Activated CD4-positive, alpha-beta T cell treated with anti-CD3 and anti-CD28 coated beads, Interleukin-2, amount 50 U/mL, for 16 hours (primary cell): ENCODE measurements around the gene NCSTN.
A peak's percentile ranks its signal among the peaks of the same experiment; 100 is the strongest.

ENCODE experiments used
- DNase-seq: peaks from one replicate; pipeline ENCODE4 v3.0.0-alpha.2; 2020

The NCSTN gene

GRCh38 chr1:160342953-160343869 lies at the start of gene NCSTN, which contains the start of gene COPA:
TSS of gene NCSTN (plus strand) at chr1:160343383. CDS start at chr1:160343397, 14 bp downstream.
TSS of gene COPA (minus strand) at chr1:160343250. CDS start at chr1:160343170, 80 bp downstream.
- DNase-seq, result peak; percentile 96

DNA sequence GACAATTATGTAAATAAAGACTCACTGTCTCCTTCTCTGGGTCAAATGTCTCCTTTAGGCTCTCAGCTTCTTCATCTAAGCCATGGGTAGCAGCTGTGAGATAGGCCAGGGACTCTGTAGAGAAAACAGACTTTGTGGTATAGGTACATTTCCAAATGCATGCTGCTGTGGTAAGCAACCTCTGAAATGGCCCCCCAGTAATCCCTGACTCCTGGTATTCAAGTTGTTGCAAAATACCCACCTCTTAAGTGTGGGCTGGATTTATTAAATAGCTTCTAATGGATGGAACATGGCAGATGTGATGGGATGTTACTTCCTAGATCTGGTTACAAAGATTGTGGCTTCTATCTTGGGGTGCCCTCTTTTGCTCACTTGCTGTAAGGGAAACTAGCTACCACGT lies 47.1 kb upstream of the NCSTN start:
- no peak for DNase-seq

- no peak for DNase-seq
Measured at GRCh38 chr1:160300173-160300572, 43.0 kb upstream of the NCSTN start.

DNA sequence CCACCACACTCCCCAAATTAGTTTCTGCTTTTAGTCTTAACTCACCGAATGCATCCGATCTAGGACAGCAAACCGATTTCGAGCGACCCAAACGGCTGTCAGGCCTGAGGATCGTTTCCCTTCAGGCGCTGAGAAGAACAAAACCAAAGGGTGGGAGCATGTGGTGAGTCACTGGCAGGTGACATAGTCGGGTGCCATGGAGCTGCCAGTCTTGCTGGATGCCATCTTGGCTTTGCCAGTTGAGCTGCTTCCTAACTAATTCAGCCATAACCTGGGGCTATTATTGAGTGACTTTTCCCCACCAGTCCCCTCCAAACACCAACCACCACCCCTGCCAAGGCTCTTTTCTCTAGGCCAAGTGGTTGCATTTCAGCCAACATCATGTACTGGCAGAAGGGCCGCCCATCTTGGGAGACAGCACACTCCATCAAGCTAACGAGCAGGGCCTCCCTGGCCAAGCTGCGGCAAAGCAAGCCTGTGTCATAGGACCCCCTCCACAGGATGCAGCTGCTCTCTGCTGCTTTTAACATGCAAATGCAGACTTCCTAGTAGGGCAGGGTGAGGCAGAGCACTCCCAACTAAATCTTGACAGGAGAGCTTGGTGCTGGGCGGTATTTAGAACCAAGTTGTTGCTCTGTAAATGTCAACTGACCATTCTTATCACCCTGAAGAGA lies 35.9 kb upstream of the NCSTN start:
- no peak for DNase-seq

GRCh38 chr1:160308451-160309184 lies 34.6 kb upstream of the NCSTN start:
- DNase-seq, result no peak

- DNase-seq, result no peak
Measured at GRCh38 chr1:160309185-160309557, 34.0 kb upstream of the NCSTN start.

GRCh38 chr1:160309571-160309970 lies 33.6 kb upstream of the NCSTN start:
- DNase-seq, result no peak

- DNase-seq, result no peak
Measured at GRCh38 chr1:160315359-160315758, 27.8 kb upstream of the NCSTN start.

DNA sequence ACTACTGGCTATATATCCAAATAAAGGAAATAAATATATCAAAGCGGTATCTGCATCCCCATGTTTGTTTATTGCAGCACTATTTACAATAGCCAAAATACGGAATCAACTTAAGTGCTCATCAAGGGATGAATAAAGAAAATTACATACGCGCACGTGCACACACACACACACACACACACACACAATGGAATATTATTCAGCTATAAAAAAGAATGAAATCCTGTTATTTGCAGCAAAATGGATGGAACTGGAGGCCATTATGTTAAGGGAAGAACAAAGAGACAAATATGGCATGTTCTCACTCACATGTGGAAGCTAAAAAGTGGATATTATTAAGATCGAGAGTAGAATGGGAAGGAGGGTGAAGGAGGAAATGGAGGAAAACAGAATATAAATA lies 20.4 kb upstream of the NCSTN start:
- no peak for DNase-seq

GRCh38 chr1:160325252-160325651 lies 17.9 kb upstream of the NCSTN start:
- DNase-seq, result no peak

GRCh38 chr1:160326418-160326817 lies 16.8 kb upstream of the NCSTN start:
- no peak for DNase-seq

DNA sequence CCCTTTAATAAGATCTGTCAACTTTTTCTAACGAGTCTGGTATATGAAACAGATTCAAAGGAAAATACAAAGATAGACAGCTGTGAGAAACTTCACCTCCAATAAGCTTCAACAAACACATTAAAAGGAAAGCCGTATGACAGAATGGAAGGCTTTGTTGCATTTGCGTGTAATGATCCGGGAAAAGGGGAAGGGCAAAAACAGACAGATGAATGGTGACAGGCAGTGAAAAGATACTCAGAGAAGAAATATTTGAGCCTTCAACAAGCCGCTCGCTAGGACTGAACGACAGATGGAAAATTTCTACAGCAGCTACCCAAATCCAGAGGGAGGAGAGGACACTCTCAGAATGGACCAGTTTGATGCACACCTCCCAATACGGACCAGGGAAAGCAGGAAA lies 15.0 kb upstream of the NCSTN start:
- DNase-seq, result no peak

- no peak for DNase-seq
Measured at GRCh38 chr1:160330119-160330518, 13.1 kb upstream of the NCSTN start.

- no peak for DNase-seq
Measured at GRCh38 chr1:160332516-160332915, 10.7 kb upstream of the NCSTN start.

DNA sequence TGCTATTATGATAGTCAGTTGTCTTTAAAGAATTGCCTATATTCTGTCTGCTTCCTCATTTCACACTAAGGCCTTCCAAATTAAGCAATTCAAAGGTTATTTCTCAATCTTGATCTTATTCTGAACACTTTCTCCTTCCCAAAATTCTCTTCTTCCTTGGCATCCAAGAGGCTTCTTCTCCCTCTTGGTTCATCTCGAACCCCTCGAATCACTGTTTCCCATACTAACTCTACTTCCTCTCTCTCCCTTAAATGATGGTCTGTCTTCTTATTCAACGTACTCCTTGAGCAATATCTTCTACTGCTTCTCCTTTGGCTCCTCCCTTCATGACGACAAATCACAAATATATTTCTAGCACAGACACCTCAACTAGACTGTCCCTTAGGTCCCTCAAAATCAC lies 4.6 kb upstream of the NCSTN start:
- DNase-seq, result no peak

- no peak for DNase-seq
Measured at GRCh38 chr1:160340146-160340545, 3.0 kb upstream of the NCSTN start.

DNA sequence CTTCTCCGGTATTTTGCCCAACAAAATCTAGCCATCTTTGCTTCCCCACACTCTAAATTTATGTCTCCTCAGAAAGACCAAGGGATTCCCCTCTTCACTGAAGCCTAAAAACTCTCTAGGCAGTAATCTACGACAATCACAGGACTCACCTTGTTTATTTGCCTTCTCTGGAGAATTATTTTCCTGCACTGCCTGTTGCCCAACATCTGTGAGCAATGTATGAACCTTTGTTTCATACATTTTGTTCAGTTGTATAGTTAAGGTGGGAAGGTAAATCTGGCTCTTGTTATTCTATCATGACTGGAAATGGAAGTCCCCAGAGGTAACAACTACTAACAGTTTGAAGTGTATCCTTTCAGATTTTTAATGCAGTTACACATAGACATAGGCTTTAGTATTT lies 2.3 kb upstream of the NCSTN start:
- DNase-seq, result no peak

GRCh38 chr1:160342526-160342925 lies 657 bp upstream of the NCSTN start:
- no peak for DNase-seq

- no peak for DNase-seq
Measured at GRCh38 chr1:160344241-160344640, 1.1 kb downstream of the NCSTN start.

DNA sequence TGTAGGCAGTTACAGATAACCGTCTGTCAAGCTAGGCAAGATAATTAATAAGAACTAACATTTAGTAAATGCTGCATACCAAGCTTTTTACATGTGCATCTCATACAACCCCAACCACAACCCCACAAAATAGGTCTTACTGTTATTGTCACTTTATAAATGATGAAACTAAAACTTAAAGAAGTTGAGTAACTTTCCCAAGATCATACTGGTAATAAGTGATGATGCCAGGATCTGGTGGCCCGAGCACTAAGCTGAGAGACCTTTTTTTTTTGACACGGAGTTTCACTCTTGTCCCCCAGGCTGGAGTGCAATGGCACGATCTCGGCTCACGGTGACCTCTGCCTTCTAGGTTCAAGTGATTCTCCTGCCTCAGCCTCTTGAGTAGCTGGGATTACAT lies 1.8 kb downstream of the NCSTN start:
- DNase-seq, result no peak

- DNase-seq, result no peak
Measured at GRCh38 chr1:160346463-160346862, 3.3 kb downstream of the NCSTN start.

DNA sequence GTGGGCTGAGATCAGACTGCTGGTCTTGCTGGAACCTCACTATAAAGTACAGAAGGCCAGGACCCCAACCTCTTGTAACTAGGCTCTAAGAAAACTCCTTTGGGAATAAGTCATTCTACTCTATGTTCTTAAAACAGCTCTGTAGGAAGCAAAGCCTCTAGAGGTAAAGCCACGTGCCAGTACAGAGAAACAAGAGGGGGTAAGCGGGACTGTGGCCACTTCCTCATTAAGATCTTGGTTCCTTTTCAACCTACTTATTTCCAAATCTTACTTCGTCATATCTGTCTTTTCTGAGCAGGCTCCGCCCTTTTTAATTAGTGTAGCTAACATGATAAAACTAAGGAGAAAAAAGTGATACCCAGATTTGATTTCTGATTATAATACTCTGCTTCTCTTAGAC lies 3.8 kb downstream of the NCSTN start:
- DNase-seq, result no peak

DNA sequence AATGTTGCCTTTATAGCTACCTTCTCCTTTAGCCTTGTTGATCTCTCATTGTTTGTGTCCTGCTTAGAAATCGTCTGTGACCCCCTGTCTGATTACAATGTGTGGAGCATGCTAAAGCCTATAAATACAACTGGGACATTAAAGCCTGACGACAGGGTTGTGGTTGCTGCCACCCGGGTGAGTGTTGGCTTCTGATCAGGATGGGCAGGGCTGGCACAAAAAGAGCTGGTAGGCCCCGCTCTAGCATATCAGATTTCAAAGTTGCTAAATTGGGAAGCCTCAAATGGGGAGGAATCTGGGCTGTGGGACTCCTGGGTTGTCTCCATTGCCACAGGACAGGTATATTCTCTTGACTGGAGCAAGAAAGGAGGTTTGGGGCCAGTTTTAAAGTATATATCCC lies 8.4 kb downstream of the NCSTN start:
- DNase-seq, result no peak

DNA sequence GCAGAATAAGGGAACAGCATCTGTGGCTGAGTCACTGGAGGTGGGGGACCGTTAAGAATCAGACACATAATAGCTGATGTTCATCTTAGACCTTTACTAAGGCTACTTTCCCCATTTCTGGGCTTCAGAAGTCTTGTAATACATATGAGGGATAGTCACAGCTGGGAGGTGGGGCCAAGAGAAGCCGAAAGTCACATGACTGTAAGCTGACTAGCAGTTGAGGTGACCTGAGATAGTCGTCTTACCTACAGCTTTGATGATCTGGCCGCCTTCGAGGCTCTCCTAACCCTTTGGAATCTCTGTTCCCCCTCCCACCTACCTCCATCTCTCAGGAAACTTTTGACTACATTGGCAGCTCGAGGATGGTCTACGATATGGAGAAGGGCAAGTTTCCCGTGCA lies 9.4 kb downstream of the NCSTN start:
- DNase-seq, result no peak
